HepG2 (cell line): Measurements from ENCODE around the gene GHRL. TPM values are rescaled to one million over a fixed set of nuclear protein-coding genes. Genes with fewer than 3 reads are reported as not detected.

Experiments used
- DMAP1 ChIP-seq: IDR thresholded peaks from 2 replicates; pipeline ENCODE4 v1.6.1; 2016
- ETV5 ChIP-seq: IDR thresholded peaks from 2 replicates; pipeline ENCODE4 v1.6.1; 2018; ENCODE audit warnings: missing biosample characterization, missing genetic modification reagents, inconsistent platforms, borderline replicate concordance
- GABPA ChIP-seq, 2 experiments: IDR thresholded peaks; 2 replicates each; pipeline ENCODE4 v1.6.1; 2011 to 2016; ENCODE audit warnings: low read depth in 2 of 2, low read length in 1 of 2, missing biosample characterization in 1 of 2, missing genetic modification characterization in 1 of 2
- GATAD1 ChIP-seq: IDR thresholded peaks from 2 replicates; pipeline ENCODE4 v1.6.1; 2016; ENCODE audit warnings: missing genetic modification reagents, missing compliant biosample characterization
- HMG20A ChIP-seq: IDR thresholded peaks from 2 replicates; pipeline ENCODE4 v1.6.1; 2016; ENCODE audit warnings: borderline replicate concordance
- NR2F2 ChIP-seq: IDR thresholded peaks from 2 replicates; pipeline ENCODE4 v1.6.1; 2012; ENCODE audit warnings: low read depth, inconsistent platforms, borderline replicate concordance
- RBM39 ChIP-seq: fragments of 200-400 bp; formaldehyde crosslinking; IDR thresholded peaks from one replicate; pipeline ENCODE4 v1.6.1; 2018; ENCODE audit warnings: antibody characterized with exemption, mild to moderate bottlenecking, low read depth, low read length; ENCODE audit not compliant: poor library complexity, severe bottlenecking
- SRSF4 ChIP-seq: fragments of 200-400 bp; formaldehyde crosslinking; IDR thresholded peaks from one replicate; pipeline ENCODE4 v1.6.1; 2018; ENCODE audit warnings: mild to moderate bottlenecking, low read depth, low read length, moderate library complexity; ENCODE audit not compliant: poor library complexity, severe bottlenecking
- ZBTB7A ChIP-seq: sonication (generic); formaldehyde crosslinking; IDR thresholded peaks from 2 replicates; pipeline ENCODE4 v1.8.0; 2022; ENCODE audit warnings: mild to moderate bottlenecking, missing genetic modification reagents
- ZFP37 ChIP-seq: sonication (generic); formaldehyde crosslinking; IDR thresholded peaks from 2 replicates; pipeline ENCODE4 v1.4.0; 2020; ENCODE audit warnings: missing genetic modification reagents, borderline replicate concordance
- ZNF432 ChIP-seq: sonication (generic); formaldehyde crosslinking; IDR thresholded peaks from 2 replicates; pipeline ENCODE4 v1.5.0; 2020; ENCODE audit warnings: missing genetic modification reagents, mild to moderate bottlenecking, borderline replicate concordance
- ZNF468 ChIP-seq: sonication (generic); formaldehyde crosslinking; IDR thresholded peaks from 2 replicates; pipeline ENCODE4 v1.8.0; 2022; ENCODE audit warnings: mild to moderate bottlenecking, moderate library complexity, missing genetic modification reagents
- ZNF550 ChIP-seq: sonication (generic); formaldehyde crosslinking; IDR thresholded peaks from 2 replicates; pipeline ENCODE4 v1.4.0; 2020; ENCODE audit warnings: mild to moderate bottlenecking, missing genetic modification reagents, borderline replicate concordance
- ZNF670 ChIP-seq: sonication (generic); formaldehyde crosslinking; IDR thresholded peaks from 2 replicates; pipeline ENCODE4 v1.8.0; 2022; ENCODE audit warnings: mild to moderate bottlenecking, missing genetic modification reagents, borderline replicate concordance
- ZNF713 ChIP-seq: sonication (generic); formaldehyde crosslinking; IDR thresholded peaks from 2 replicates; pipeline ENCODE4 v1.4.0; 2020; ENCODE audit warnings: mild to moderate bottlenecking, missing genetic modification reagents
- ZNF724P ChIP-seq: sonication (generic); formaldehyde crosslinking; IDR thresholded peaks from 2 replicates; pipeline ENCODE4 v1.8.0; 2022; ENCODE audit warnings: missing genetic modification reagents, borderline replicate concordance
- polyA plus RNA-seq, 8 experiments: library from polyadenylated mRNA; depleted of rRNA in 3 of 8; stranded (reverse) in 7 of 8; unstranded in 1 of 8; fragments of >200 nt; fragmentation: Illumina TruSeq in 4 of 8; extraction: Trizol in 4 of 8; gene quantifications; 2 replicates each; pipeline versions ENCODE4 v1.2.1 to v1.2.3, GENCODE V29; 2011 to 2016; ENCODE audit warnings: low read depth in 4 of 8, missing spikeins in 1 of 8, mixed read lengths in 1 of 8; ENCODE audit not compliant: insufficient read depth in 1 of 8
- total RNA-seq, 5 experiments: library from RNA; depleted of rRNA; stranded (reverse); fragments of >200 nt; fragmentation: Illumina TruSeq; extraction: Trizol; gene quantifications; 2 replicates each; pipeline ENCODE4 v1.2.3, GENCODE V29; 2016; ENCODE audit warnings: low read depth in 1 of 5
- TF ChIP-seq, protein P1 (sequence below): sonication (generic); formaldehyde crosslinking; IDR thresholded peaks from 2 replicates; pipeline ENCODE4 v1.8.1; 2022; ENCODE audit warnings: mild to moderate bottlenecking, missing genetic modification reagents
- TF ChIP-seq, protein P2 (sequence below): sonication (generic); formaldehyde crosslinking; IDR thresholded peaks from 2 replicates; pipeline ENCODE4 v1.4.0; 2020; ENCODE audit warnings: missing genetic modification reagents; ENCODE audit errors: not compliant biosample characterization
- TF ChIP-seq, protein P3 (sequence below): sonication (generic); formaldehyde crosslinking; IDR thresholded peaks from 2 replicates; pipeline ENCODE4 v1.9.0; 2021; ENCODE audit warnings: missing genetic modification reagents, mild to moderate bottlenecking, borderline replicate concordance
- TF ChIP-seq, protein P4 (sequence below): sonication (generic); formaldehyde crosslinking; IDR thresholded peaks from 2 replicates; pipeline ENCODE4 v1.4.0; 2020; ENCODE audit warnings: mild to moderate bottlenecking, missing genetic modification reagents, borderline replicate concordance
- TF ChIP-seq, protein P5 (sequence below): sonication (generic); formaldehyde crosslinking; IDR thresholded peaks from 2 replicates; pipeline ENCODE4 v1.4.0; 2020; ENCODE audit warnings: low read depth, mild to moderate bottlenecking, missing genetic modification reagents

The GHRL gene
- total and polyA plus RNA-seq, 2 of the 13 experiments (the other 11 are each of a cell fraction or from before 2014, with no cell fraction given), result 0.09 TPM; not detected in 1

DNA sequence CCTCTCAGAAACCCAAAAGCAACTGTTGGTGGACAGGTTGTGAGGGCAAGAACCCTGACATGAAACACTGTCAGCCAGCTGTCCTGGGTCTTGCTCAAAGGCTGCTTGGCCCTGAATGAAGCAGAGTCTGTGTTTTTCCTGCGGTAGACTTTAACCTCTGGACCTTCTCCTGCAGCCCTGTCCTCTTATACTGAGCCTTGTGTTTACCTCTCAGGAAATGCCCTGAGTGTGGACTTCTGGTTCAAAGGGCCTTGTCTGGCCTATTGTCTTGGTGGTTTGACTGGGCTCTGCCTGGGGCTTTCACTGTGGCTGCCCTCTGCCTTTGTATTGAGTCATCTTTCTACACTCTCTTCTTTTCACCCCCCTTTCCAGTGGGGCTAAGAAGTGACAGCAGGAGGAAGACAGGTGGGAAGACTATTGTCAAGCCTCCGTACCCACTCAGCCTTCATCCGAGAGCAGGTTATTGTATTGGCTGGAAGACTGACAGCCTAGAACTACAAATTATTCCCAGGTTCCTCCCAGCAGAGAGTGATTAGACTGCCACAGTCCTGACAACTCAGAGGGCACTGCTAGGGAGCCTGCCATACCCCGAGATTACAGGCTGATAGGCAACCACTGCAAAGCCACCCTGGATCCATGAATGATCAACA lies 24.7 kb upstream of the GHRL start (continued):
- TF ChIP-seq, protein P1, sequence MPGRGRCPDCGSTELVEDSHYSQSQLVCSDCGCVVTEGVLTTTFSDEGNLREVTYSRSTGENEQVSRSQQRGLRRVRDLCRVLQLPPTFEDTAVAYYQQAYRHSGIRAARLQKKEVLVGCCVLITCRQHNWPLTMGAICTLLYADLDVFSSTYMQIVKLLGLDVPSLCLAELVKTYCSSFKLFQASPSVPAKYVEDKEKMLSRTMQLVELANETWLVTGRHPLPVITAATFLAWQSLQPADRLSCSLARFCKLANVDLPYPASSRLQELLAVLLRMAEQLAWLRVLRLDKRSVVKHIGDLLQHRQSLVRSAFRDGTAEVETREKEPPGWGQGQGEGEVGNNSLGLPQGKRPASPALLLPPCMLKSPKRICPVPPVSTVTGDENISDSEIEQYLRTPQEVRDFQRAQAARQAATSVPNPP (CRISPR knock-in tag), result no peak
- TF ChIP-seq ZNF468 (CRISPR knock-in tag) (no peak), ZNF724P (CRISPR knock-in tag) (no peak), ZNF713 (CRISPR knock-in tag) (no peak), ZFP37 (CRISPR knock-in tag) (no peak), GABPA (IDR thresholded peaks at IDR 0.05; ENCODE audit: low read depth, low read length) (no peak), GABPA (CRISPR knock-in tag; IDR thresholded peaks at IDR 0.05; ENCODE audit: low read depth) (peak; percentile 71), ZNF550 (CRISPR knock-in tag) (no peak), NR2F2 (peak; percentile 73), SRSF4 (no peak), RBM39 (no peak), ZNF670 (no peak), ZNF432 (CRISPR knock-in tag) (no peak), HMG20A (peak; percentile 88), GATAD1 (CRISPR knock-in tag) (peak; percentile 74), ZBTB7A (CRISPR knock-in tag) (no peak), ETV5 (CRISPR knock-in tag) (peak; percentile 88; the same call in 1 of the 2 replicates), DMAP1 (CRISPR knock-in tag) (peak; percentile 66)
- TF ChIP-seq, protein P2, sequence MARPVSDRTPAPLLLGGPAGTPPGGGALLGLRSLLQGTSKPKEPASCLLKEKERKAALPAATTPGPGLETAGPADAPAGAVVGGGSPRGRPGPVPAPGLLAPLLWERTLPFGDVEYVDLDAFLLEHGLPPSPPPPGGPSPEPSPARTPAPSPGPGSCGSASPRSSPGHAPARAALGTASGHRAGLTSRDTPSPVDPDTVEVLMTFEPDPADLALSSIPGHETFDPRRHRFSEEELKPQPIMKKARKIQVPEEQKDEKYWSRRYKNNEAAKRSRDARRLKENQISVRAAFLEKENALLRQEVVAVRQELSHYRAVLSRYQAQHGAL (CRISPR knock-in tag), result no peak
- TF ChIP-seq, protein P3, sequence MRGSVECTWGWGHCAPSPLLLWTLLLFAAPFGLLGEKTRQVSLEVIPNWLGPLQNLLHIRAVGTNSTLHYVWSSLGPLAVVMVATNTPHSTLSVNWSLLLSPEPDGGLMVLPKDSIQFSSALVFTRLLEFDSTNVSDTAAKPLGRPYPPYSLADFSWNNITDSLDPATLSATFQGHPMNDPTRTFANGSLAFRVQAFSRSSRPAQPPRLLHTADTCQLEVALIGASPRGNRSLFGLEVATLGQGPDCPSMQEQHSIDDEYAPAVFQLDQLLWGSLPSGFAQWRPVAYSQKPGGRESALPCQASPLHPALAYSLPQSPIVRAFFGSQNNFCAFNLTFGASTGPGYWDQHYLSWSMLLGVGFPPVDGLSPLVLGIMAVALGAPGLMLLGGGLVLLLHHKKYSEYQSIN (CRISPR knock-in tag), result no peak
- TF ChIP-seq, protein P4, sequence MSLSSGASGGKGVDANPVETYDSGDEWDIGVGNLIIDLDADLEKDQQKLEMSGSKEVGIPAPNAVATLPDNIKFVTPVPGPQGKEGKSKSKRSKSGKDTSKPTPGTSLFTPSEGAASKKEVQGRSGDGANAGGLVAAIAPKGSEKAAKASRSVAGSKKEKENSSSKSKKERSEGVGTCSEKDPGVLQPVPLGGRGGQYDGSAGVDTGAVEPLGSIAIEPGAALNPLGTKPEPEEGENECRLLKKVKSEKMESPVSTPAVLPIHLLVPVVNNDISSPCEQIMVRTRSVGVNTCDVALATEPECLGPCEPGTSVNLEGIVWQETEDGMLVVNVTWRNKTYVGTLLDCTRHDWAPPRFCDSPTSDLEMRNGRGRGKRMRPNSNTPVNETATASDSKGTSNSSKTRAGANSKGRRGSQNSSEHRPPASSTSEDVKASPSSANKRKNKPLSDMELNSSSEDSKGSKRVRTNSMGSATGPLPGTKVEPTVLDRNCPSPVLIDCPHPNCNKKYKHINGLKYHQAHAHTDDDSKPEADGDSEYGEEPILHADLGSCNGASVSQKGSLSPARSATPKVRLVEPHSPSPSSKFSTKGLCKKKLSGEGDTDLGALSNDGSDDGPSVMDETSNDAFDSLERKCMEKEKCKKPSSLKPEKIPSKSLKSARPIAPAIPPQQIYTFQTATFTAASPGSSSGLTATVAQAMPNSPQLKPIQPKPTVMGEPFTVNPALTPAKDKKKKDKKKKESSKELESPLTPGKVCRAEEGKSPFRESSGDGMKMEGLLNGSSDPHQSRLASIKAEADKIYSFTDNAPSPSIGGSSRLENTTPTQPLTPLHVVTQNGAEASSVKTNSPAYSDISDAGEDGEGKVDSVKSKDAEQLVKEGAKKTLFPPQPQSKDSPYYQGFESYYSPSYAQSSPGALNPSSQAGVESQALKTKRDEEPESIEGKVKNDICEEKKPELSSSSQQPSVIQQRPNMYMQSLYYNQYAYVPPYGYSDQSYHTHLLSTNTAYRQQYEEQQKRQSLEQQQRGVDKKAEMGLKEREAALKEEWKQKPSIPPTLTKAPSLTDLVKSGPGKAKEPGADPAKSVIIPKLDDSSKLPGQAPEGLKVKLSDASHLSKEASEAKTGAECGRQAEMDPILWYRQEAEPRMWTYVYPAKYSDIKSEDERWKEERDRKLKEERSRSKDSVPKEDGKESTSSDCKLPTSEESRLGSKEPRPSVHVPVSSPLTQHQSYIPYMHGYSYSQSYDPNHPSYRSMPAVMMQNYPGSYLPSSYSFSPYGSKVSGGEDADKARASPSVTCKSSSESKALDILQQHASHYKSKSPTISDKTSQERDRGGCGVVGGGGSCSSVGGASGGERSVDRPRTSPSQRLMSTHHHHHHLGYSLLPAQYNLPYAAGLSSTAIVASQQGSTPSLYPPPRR (CRISPR knock-in tag), result peak; percentile 45; the same call in 1 of the 2 replicates
- TF ChIP-seq, protein P5, sequence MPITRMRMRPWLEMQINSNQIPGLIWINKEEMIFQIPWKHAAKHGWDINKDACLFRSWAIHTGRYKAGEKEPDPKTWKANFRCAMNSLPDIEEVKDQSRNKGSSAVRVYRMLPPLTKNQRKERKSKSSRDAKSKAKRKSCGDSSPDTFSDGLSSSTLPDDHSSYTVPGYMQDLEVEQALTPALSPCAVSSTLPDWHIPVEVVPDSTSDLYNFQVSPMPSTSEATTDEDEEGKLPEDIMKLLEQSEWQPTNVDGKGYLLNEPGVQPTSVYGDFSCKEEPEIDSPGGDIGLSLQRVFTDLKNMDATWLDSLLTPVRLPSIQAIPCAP, result no peak
